Measurements from ENCODE around the gene GABRD.

Gene GABRD

DNA sequence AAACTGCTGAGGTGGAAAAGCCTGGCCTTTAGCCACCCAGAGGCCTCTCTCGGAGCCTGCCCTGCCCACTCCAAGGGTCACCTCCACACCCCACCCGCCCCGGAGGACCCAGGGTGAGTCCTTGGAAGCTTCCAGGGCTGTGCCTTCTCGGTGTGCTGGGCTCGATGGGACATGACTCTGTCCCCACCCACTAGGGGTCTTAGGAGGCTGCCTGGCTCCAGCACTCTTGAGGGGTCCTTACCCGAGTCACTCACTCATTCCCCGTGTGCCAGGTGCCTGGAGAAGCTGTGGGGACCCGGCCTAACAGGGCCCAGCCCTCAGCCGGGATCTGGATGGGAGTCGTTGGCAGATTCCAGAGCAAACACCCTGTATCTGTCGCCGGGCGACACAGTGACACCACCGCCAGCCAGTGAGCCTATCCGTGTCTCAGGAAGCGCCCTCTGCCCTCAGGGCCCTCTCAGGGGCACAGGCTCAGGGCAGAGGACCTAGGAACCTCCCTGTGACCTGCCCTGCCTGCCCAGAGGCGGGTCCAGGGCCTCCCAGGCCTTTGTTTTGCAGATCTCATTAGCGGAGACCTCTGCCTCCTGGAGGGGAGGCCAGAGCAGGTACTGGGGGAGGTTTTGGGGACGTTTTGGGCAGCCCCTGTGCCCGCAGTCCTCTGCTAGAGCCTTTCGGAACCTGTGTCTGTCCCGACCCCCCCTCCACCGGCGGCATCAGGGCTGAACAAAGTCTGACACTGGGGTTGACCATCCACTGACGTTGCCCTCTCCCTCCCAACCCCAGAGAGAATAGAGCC is 28.0 kb downstream of the GABRD start:
- no peak for DNase-seq (ENCODE audit: low read depth)
- H3K4me3 ChIP-seq (ENCODE audit: low read depth, low read length): no peak overlapping the region
- TF ChIP-seq, protein P1, sequence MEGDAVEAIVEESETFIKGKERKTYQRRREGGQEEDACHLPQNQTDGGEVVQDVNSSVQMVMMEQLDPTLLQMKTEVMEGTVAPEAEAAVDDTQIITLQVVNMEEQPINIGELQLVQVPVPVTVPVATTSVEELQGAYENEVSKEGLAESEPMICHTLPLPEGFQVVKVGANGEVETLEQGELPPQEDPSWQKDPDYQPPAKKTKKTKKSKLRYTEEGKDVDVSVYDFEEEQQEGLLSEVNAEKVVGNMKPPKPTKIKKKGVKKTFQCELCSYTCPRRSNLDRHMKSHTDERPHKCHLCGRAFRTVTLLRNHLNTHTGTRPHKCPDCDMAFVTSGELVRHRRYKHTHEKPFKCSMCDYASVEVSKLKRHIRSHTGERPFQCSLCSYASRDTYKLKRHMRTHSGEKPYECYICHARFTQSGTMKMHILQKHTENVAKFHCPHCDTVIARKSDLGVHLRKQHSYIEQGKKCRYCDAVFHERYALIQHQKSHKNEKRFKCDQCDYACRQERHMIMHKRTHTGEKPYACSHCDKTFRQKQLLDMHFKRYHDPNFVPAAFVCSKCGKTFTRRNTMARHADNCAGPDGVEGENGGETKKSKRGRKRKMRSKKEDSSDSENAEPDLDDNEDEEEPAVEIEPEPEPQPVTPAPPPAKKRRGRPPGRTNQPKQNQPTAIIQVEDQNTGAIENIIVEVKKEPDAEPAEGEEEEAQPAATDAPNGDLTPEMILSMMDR (conservative IDR thresholded peaks at IDR 0.05; ENCODE audit: low read depth, low read length): no peak

DNA sequence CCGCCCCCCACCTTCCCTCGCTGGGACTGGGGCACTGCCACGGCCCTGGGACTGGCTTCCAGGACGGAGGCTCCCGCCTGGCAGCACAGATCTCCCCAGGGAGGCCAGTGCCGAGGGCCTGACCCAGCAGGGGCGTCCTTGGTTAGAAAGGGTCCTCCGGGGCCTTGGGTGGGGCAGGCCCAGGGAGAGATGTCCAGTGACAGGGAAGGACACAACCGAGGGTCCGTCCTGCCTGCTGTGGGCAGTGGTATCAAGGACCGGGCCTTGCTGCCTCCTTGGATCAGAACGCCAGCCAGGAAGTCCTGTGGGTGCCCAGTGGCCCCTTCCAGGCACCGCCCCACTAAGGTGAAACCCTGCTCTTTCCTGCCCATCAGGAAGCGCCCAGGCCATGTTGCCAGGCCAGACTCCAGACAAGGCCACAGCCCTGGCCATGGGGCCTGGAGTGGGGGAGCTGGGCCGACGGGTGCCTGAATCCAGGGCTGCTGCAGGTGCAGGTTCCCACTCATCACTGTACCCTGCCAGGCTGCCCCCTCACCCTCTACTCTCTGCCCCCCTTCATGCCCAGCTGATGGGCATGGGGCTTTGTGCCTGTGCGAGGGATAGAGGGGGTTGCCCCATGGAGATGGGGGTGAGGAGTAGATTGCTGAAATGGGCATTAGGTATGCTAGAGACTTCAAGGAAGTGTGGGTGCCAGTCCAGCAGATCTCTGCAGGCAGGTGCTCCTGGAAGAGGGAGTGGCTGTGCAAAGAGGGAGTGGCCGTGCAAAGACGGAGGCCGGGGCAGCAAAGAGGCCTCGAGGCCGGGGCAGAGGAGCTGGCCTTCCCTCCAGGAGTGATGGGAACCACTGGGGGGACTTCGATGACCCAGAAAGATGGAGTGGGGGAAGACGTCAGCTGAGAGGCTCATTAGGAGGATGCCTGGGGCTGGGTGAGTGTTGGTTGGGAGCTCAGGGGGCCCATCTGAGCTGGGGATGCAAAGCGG is 28.9 kb downstream of the GABRD start:
- TF ChIP-seq, protein P1 (conservative IDR thresholded peaks at IDR 0.05; ENCODE audit: low read depth, low read length): no peak
- DNase-seq (ENCODE audit: low read depth): no peak
- H3K4me3 ChIP-seq (ENCODE audit: low read depth, low read length): no peak overlapping the region

DNA sequence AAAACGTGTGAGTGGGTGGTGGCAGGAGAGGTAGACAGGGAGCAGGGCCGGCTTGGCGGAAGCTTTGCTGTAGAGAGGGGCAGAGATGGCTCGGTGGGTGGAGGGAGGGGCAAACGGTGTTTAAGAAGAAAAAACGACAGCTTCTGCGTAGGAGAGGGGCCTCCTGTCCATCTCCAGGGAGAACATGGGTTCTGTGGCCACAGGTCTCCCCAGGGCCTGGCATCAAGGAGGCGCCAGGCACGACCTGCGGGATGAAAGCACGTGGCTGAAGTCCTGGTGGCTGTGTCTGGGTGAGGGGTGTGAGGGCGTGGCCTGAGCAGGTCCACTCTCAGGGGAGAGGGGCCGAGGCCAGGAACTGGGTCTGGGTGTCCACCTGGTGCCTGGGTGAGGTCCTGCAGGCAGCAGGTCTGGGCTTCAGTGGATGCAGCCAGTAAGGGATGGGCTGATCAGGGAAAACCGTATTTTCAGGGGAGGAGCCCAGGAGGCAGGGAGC is 30.1 kb downstream of the GABRD start:
- peak; percentile 13 for DNase-seq (ENCODE audit: low read depth)
- no peak overlapping the region for H3K4me3 ChIP-seq (ENCODE audit: low read depth, low read length)
- TF ChIP-seq, protein P1 (conservative IDR thresholded peaks at IDR 0.05; ENCODE audit: low read depth, low read length): peak; percentile 41

DNA sequence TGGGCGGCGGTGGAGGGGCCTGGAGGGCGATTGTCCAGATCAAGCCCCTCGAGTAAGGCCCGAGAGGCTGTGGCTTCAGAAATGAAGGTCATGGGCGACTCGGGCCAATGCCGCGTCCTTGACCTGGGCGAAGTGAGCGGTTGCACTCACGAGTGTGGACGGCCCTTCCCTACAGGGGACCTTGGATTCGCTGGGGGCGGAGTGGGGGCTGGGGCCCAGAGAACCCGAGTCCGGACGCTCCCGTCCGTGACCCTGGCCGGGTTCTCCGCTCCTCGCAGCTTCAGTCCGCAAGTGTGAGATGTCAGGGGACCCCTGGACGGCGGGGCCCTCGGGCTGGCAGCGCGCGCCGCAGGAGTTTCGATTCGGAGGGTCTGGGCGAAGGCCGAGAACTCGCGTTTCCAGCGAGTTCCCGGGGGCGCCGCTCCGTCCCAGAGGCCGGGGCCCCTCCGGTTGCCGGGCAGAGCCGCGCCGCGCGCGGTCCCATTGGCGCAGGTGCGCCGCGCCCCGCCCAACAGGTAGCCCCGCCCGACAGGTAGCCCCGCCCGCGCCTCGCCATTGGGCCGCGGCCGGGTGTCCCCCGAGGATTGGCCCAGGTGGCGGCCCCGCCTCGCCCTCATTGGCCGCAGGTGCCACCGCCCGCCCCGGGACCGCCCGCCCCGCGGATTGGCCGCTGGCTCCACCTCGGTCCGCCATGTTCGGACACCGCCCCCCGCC is 30.7 kb downstream of the GABRD start, which contains the start of gene PRKCZ:
Gene PRKCZ, plus strand, starts transcription at position 694 of the 714 bp plus-strand sequence. CDS start 220 bp downstream, outside the sequence.
- peak; percentile 7 for DNase-seq (ENCODE audit: low read depth)
- peak within 1 kb of the TSS; percentile 34 for H3K4me3 ChIP-seq (ENCODE audit: low read depth, low read length)
- TF ChIP-seq, protein P1 (conservative IDR thresholded peaks at IDR 0.05; ENCODE audit: low read depth, low read length): no peak

DNA sequence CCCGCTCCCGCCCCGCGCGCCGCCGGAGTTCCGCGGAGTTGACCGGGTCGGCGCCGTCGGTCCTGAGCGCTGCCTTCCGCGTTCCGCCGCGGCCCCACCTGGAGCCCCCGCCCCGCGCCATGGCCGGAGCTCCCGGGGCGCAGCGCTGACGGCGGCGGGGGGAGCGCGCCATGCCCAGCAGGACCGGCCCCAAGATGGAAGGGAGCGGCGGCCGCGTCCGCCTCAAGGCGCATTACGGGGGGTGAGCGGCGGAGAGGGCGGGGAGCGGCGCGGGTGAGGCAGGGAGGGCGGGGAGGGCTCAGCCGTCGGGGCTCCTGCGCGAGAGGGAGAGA is 31.3 kb downstream of the GABRD start:
- DNase-seq (ENCODE audit: low read depth): no peak
- peak overlapping the region; percentile 17 for H3K4me3 ChIP-seq (ENCODE audit: low read depth, low read length)
- TF ChIP-seq, protein P1 (conservative IDR thresholded peaks at IDR 0.05; ENCODE audit: low read depth, low read length): no peak

Data from choroid plexus epithelial cell (primary cell).